Osteoblast (primary cell): ENCODE measurements around the gene BPIFB2. TPM values are rescaled to one million over a fixed set of nuclear protein-coding genes. Genes with fewer than 3 reads are reported as not detected.

Source experiments
- DNase-seq: peaks from one replicate; pipeline ENCODE4 v3.0.0; 2011; ENCODE audit warnings: low spot score, mixed read lengths; ENCODE audit not compliant: insufficient read length; ENCODE audit errors: missing footprints
- H2AFZ ChIP-seq: 2 replicates; pipeline ENCODE4 v1.6.0; 2011; ENCODE audit warnings: mild to moderate bottlenecking, low read length
- H3K27ac ChIP-seq: 2 replicates; pipeline ENCODE4 v1.5.1; 2011; ENCODE audit warnings: mild to moderate bottlenecking, low read depth, low read length, moderate library complexity
- H3K27me3 ChIP-seq: 2 replicates; pipeline ENCODE4 v1.6.0; 2012; ENCODE audit warnings: mild to moderate bottlenecking, control low read depth, inconsistent platforms, low read length, moderate library complexity; ENCODE audit not compliant: insufficient read depth
- H3K36me3 ChIP-seq: 2 replicates; pipeline ENCODE4 v1.5.1; 2011; ENCODE audit warnings: mild to moderate bottlenecking, low read length, control low read depth, moderate library complexity; ENCODE audit not compliant: insufficient read depth
- H3K4me1 ChIP-seq: 2 replicates; pipeline ENCODE4 v1.5.1; 2011; ENCODE audit warnings: mild to moderate bottlenecking, low read length, control low read depth, moderate library complexity; ENCODE audit not compliant: insufficient read depth
- H3K4me2 ChIP-seq: 2 replicates; pipeline ENCODE4 v1.6.0; 2011; ENCODE audit warnings: mild to moderate bottlenecking, low read length; ENCODE audit not compliant: insufficient read depth
- H3K4me3 ChIP-seq: fragments of 200-600 bp; sonication (generic); 3 replicates; pipeline ENCODE4 v1.5.1; 2012; ENCODE audit warnings: mild to moderate bottlenecking, low read length, inconsistent platforms; ENCODE audit not compliant: insufficient read depth
- H3K79me2 ChIP-seq: 2 replicates; pipeline ENCODE4 v1.6.0; 2012; ENCODE audit warnings: mild to moderate bottlenecking, low read length, control low read depth, inconsistent platforms; ENCODE audit not compliant: insufficient read depth
- H3K9me3 ChIP-seq: 2 replicates; pipeline ENCODE4 v1.5.1; 2011; ENCODE audit warnings: low read depth, low read length, control low read depth
- H4K20me1 ChIP-seq: 2 replicates; pipeline ENCODE4 v1.6.0; 2012; ENCODE audit warnings: mild to moderate bottlenecking, low read length, control low read depth; ENCODE audit not compliant: insufficient read depth
- CTCF ChIP-seq: IDR thresholded peaks from 2 replicates; pipeline ENCODE4 v1.5.1; 2011; ENCODE audit warnings: mild to moderate bottlenecking, low read depth, low read length, moderate library complexity; ENCODE audit errors: extremely low read depth
- total RNA-seq: library from RNA; depleted of rRNA; stranded (reverse); fragments of >200 nt; gene quantifications from 2 replicates; pipeline ENCODE4 v1.2.3, GENCODE V29; 2012

Gene BPIFB2
- total RNA-seq, 1 donor, result not detected

- Histone ChIP-seq H4K20me1 (no peaks in the 10 kb centered on the region), H2AFZ (no peak overlapping the region), H3K4me2 (no peak overlapping the region), H3K4me1 (no peaks in the 10 kb centered on the region), H3K27ac (no peak overlapping the region), H3K9me3 (no peaks in the 10 kb centered on the region), H3K79me2 (no peaks in the 10 kb centered on the region), H3K27me3 (peaks cover 9% of the 10 kb centered on the region), H3K4me3 (no peak overlapping the region), H3K36me3 (no peaks in the 10 kb centered on the region)
- no peak for DNase-seq
- TF ChIP-seq CTCF, result no peak
These were observed 17.8 kb upstream of the BPIFB2 start for GRCh38 chr20:32989507-32990283.

- TF ChIP-seq CTCF, result no peak
These were observed 17.1 kb upstream of the BPIFB2 start for GRCh38 chr20:32990426-32990825.

GRCh38 chr20:32991383-32991782, 16.1 kb upstream of the BPIFB2 start:
- Histone ChIP-seq H3K4me3 (no peak overlapping the region), H3K27me3 (peaks cover 9% of the 10 kb centered on the region), H4K20me1 (no peaks in the 10 kb centered on the region), H3K79me2 (no peaks in the 10 kb centered on the region), H2AFZ (no peak overlapping the region), H3K4me1 (no peaks in the 10 kb centered on the region), H3K4me2 (no peak overlapping the region), H3K36me3 (no peaks in the 10 kb centered on the region), H3K9me3 (no peaks in the 10 kb centered on the region), H3K27ac (no peak overlapping the region)
- TF ChIP-seq CTCF, result no peak
- DNase-seq, result no peak

More at GRCh38 chr20:32990426-32990825, 17.1 kb upstream of the BPIFB2 start:
- Histone ChIP-seq H3K4me3 (no peak overlapping the region), H4K20me1 (no peaks in the 10 kb centered on the region), H2AFZ (no peak overlapping the region), H3K4me2 (no peak overlapping the region), H3K36me3 (no peaks in the 10 kb centered on the region), H3K27ac (no peak overlapping the region), H3K79me2 (no peaks in the 10 kb centered on the region), H3K4me1 (no peaks in the 10 kb centered on the region), H3K9me3 (no peaks in the 10 kb centered on the region), H3K27me3 (peaks cover 9% of the 10 kb centered on the region)
- no peak for DNase-seq

GRCh38 chr20:32991792-32992641, 15.5 kb upstream of the BPIFB2 start:
- no peaks in the 10 kb centered on the region for H4K20me1 ChIP-seq
- H3K36me3 ChIP-seq, result no peaks in the 10 kb centered on the region
- no peaks in the 10 kb centered on the region for H3K79me2 ChIP-seq
- DNase-seq, result no peak
- H3K27ac ChIP-seq, result no peak overlapping the region
- peaks cover 9% of the 10 kb centered on the region for H3K27me3 ChIP-seq
- H3K4me2 ChIP-seq, result no peak overlapping the region
- TF ChIP-seq CTCF, result no peak
- H3K9me3 ChIP-seq, result no peaks in the 10 kb centered on the region
- H3K4me1 ChIP-seq, result no peaks in the 10 kb centered on the region
- H2AFZ ChIP-seq, result no peak overlapping the region
- H3K4me3 ChIP-seq, result no peak overlapping the region
